ENCODE results near the gene COL15A1.
A peak's percentile ranks its signal among the peaks of the same experiment; 100 is the strongest.

COL15A1 gene

GRCh38 chr9:99015890-99016289 is 72.2 kb downstream of the COL15A1 start:
- no peak overlapping the region for H3K4me2 ChIP-seq
- H3K4me3 ChIP-seq: no peak overlapping the region
- no peaks in the 10 kb centered on the region for H3K27me3 ChIP-seq
- no peaks in the 10 kb centered on the region for H3K4me1 ChIP-seq
- no peak overlapping the region for H3K9ac ChIP-seq
- H3K36me3 ChIP-seq: no peaks in the 10 kb centered on the region
- peaks cover 35% of the 10 kb centered on the region for H3K9me3 ChIP-seq
- TF ChIP-seq Cebpa-rat (IDR thresholded peaks at IDR 0.05): no peak
- H3K27ac ChIP-seq: no peak overlapping the region
- H4K20me1 ChIP-seq: no peaks in the 10 kb centered on the region

- Histone ChIP-seq H3K4me1 (no peaks in the 10 kb centered on the region), H3K36me3 (no peaks in the 10 kb centered on the region), H3K9ac (no peak overlapping the region), H3K27ac (no peak overlapping the region), H3K27me3 (no peaks in the 10 kb centered on the region), H3K9me3 (peaks cover 29% of the 10 kb centered on the region), H3K4me3 (no peak overlapping the region), H4K20me1 (no peaks in the 10 kb centered on the region), H3K4me2 (no peak overlapping the region)
- no peak for TF ChIP-seq Cebpa-rat (IDR thresholded peaks at IDR 0.05)
Observed at GRCh38 chr9:99016681-99017387, 73.1 kb downstream of the COL15A1 start.

DNA sequence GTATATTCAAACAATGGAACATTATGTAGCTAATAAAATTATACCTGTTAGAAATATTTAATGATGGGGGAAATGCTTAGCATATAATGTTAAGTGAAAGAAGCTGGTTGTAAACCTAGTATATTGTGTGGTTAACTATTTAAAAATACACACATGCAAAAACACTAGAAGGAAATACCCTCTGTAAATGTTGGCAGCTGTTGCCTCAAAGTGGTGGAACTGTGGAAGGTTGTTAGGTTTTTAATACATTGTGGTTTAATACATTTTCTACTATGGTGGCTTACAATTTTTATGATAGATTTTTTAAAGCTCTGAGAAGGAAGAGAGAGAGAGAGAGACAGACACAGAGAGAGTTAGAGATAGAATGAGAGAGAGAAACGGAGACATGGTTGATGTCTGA is 74.9 kb downstream of the COL15A1 start:
- H3K4me1 ChIP-seq: peaks cover 3% of the 10 kb centered on the region
- H3K27ac ChIP-seq: no peak overlapping the region
- H3K9me3 ChIP-seq: peaks cover 11% of the 10 kb centered on the region

GRCh38 chr9:99019510-99020331 is 76.0 kb downstream of the COL15A1 start:
- no peaks in the 10 kb centered on the region for H3K27me3 ChIP-seq
- H3K4me1 ChIP-seq: peaks cover 10% of the 10 kb centered on the region
- H3K27ac ChIP-seq: no peak overlapping the region
- no peaks in the 10 kb centered on the region for H3K36me3 ChIP-seq
- H3K9me3 ChIP-seq: 0 out of 2 replicates have a peak, but pooled peaks cover 5% of the 10 kb centered on the region
- H4K20me1 ChIP-seq: no peaks in the 10 kb centered on the region
- no peak overlapping the region for H3K9ac ChIP-seq
- H3K4me2 ChIP-seq: no peak overlapping the region
- no peak overlapping the region for H3K4me3 ChIP-seq
- TF ChIP-seq Cebpa-rat (IDR thresholded peaks at IDR 0.05): no peak

More for the DNA sequence above, 74.9 kb downstream of the COL15A1 start:
- no peak for TF ChIP-seq Cebpa-rat (IDR thresholded peaks at IDR 0.05)
- Histone ChIP-seq H3K9ac (no peak overlapping the region), H3K27me3 (no peaks in the 10 kb centered on the region), H3K4me2 (no peak overlapping the region), H3K36me3 (no peaks in the 10 kb centered on the region), H3K4me3 (no peak overlapping the region), H4K20me1 (no peaks in the 10 kb centered on the region)

DNA sequence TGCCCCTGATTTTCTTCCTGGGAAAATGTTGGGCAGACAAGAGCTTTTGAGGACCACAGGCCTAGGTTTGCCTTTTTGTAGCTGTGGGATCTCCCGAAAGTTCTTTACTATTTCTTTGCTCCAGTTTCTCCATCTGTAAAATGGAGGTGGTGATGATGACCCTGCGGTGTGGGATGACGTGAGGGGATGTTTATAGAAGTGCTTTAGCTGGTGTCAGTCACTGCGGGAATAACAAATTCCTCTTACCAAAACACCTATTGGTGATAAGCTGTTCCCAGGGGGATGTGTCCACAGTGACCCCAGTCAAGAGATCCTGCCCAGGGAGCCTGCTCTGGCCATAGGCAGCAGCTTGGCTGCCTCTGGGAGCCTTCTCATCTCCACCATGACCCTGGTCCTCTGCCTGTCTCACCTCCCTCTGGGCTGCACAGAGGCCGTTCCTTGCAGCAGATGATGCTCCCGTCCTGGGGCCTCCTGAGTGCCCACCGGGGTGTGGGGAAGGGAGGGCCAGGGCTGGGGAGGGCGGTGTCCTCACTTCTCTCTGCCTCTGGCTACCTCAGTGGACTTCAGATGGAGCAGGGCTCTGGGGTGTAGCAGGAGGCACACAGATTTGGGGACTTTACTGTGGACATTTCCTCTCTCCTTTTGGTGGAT is 77.2 kb downstream of the COL15A1 start:
- TF ChIP-seq Cebpa-rat (IDR thresholded peaks at IDR 0.05): no peak
- Histone ChIP-seq H3K27me3 (no peaks in the 10 kb centered on the region), H3K4me3 (no peak overlapping the region), H3K9ac (no peak overlapping the region), H3K4me1 (peaks cover 10% of the 10 kb centered on the region), H3K4me2 (no peak overlapping the region), H3K9me3 (0 out of 2 replicates have a peak, but pooled peaks cover 5% of the 10 kb centered on the region), H4K20me1 (no peaks in the 10 kb centered on the region), H3K36me3 (no peaks in the 10 kb centered on the region), H3K27ac (no peak overlapping the region)

DNA sequence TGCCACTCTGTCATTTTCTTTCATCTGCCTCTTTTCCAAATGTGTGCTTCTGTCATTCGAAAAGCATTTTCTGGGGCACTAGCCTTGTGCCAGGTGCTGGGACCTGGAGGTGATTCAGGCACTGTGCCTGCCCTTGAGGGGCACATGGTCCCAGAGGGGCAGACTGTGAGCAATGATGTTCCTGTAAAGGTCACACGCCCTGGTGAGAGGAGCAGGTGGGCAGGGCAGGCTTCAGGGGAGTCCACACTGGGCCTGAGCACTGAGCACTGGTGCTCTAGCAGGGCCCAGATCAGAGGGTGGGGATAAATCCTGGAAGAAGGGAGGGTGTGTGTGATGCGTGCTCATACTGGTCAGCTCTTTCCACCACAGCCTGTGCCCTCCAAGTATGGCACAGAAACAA is 77.8 kb downstream of the COL15A1 start:
- no peak overlapping the region for H3K9ac ChIP-seq
- no peaks in the 10 kb centered on the region for H3K27me3 ChIP-seq
- H3K9me3 ChIP-seq: 0 out of 2 replicates have a peak, but pooled peaks cover 3% of the 10 kb centered on the region
- peaks cover 10% of the 10 kb centered on the region for H3K4me1 ChIP-seq
- no peak overlapping the region for H3K4me2 ChIP-seq
- no peak overlapping the region for H3K27ac ChIP-seq
- TF ChIP-seq Cebpa-rat (IDR thresholded peaks at IDR 0.05): no peak
- no peaks in the 10 kb centered on the region for H4K20me1 ChIP-seq
- H3K4me3 ChIP-seq: no peak overlapping the region
- H3K36me3 ChIP-seq: no peaks in the 10 kb centered on the region

DNA sequence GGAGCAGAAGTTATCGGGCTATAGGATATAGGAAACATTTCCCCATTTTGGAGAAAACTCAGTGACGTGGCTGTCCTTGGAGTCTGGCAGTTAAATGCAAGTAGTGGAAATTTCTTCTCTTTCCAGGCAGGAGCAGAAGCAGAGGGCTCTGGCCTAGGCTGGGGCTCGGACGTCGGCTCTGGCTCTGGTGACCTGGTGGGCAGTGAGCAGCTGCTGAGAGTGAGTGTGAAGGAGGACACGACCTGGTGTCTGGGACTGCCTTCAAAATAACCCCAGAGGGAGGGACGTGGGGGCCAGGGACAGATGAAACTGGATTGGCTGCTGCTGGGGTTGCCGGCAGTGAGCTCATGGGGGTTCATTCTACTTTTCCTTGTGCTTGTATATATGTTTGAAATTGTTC is 79.5 kb downstream of the COL15A1 start:
- no peaks in the 10 kb centered on the region for H3K27me3 ChIP-seq
- H3K4me3 ChIP-seq: no peak overlapping the region
- H3K9ac ChIP-seq: no peak overlapping the region
- TF ChIP-seq Cebpa-rat (IDR thresholded peaks at IDR 0.05): no peak
- H3K9me3 ChIP-seq: no peaks in the 10 kb centered on the region
- no peaks in the 10 kb centered on the region for H3K36me3 ChIP-seq
- no peak overlapping the region for H3K27ac ChIP-seq
- H4K20me1 ChIP-seq: no peaks in the 10 kb centered on the region
- peaks cover 10% of the 10 kb centered on the region for H3K4me1 ChIP-seq
- H3K4me2 ChIP-seq: no peak overlapping the region

DNA sequence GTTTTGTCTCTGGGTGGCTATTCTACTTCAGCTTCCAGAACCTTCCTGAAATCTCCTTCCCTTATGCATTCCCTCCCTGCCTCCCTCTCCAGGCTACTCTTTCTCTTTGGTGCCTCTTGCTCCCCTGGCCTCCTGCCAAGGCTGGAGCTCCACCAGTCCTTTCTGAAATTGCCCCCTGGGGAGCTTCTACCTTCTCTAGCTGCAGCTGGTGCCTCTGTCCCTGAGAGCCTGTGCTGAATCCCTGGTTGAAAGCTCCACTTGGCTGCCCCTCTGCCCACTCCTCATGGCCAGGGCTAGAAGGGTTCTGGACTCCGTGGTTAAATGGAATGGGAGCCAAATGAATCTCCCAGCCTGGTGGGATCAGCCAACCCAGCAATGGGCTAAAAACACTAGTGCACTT is 80.1 kb downstream of the COL15A1 start:
- no peak for TF ChIP-seq Cebpa-rat (IDR thresholded peaks at IDR 0.05)
- H3K4me2 ChIP-seq: peak overlapping the region; percentile 31
- no peak overlapping the region for H3K9ac ChIP-seq
- H3K36me3 ChIP-seq: no peaks in the 10 kb centered on the region
- H3K27ac ChIP-seq: no peak overlapping the region
- H3K27me3 ChIP-seq: no peaks in the 10 kb centered on the region
- no peaks in the 10 kb centered on the region for H3K9me3 ChIP-seq
- H4K20me1 ChIP-seq: no peaks in the 10 kb centered on the region
- H3K4me3 ChIP-seq: no peak overlapping the region
- H3K4me1 ChIP-seq: peaks cover 10% of the 10 kb centered on the region

DNA sequence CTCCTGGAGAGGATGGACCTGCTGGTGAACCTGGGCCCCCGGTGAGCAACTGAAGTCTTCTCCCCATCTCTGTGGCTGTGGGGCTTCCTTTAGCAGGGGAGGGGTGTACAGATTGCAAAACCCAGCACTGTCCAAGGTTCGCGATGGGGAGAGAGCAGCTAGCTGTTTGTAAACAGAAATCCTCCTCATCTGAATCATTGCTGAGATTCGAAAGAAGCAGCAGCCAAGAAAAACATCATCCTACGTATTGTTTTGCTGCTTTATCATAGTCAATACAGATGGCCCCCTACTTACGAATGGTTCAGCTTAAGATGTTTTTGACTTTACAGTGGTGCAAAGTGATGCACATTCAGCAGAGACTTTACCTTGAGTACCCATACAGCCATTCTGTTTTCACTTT is 81.3 kb downstream of the COL15A1 start:
- Histone ChIP-seq H3K4me3 (no peak overlapping the region), H3K27me3 (no peaks in the 10 kb centered on the region)

More for the DNA sequence above, 81.3 kb downstream of the COL15A1 start:
- no peaks in the 10 kb centered on the region for H3K36me3 ChIP-seq
- no peak overlapping the region for H3K27ac ChIP-seq
- H4K20me1 ChIP-seq: no peaks in the 10 kb centered on the region
- H3K9me3 ChIP-seq: no peaks in the 10 kb centered on the region
- H3K4me1 ChIP-seq: peaks cover 10% of the 10 kb centered on the region
- no peak overlapping the region for H3K4me2 ChIP-seq
- no peak for TF ChIP-seq Cebpa-rat (IDR thresholded peaks at IDR 0.05)
- H3K9ac ChIP-seq: no peak overlapping the region

All from BLaER1 (cell line).